ENCODE results near the gene SLC46A2.

SLC46A2 gene

GRCh38 chr9:112838342-112838741 is 52.3 kb downstream of the SLC46A2 start:
- no peak overlapping the region for H3K4me3 ChIP-seq (replicated peaks; ENCODE audit: low read depth, low read length)
- TF ChIP-seq CTCF (IDR thresholded peaks at IDR 0.05; ENCODE audit: low read length, missing control alignments) = no peak
- no peak for DNase-seq (ENCODE audit: low read depth)

GRCh38 chr9:112836394-112836793 is 54.3 kb downstream of the SLC46A2 start:
- H3K4me3 ChIP-seq (replicated peaks; ENCODE audit: low read depth, low read length) = no peak overlapping the region
- no peak for DNase-seq (ENCODE audit: low read depth)
- no peak for TF ChIP-seq CTCF (IDR thresholded peaks at IDR 0.05; ENCODE audit: low read length, missing control alignments)

DNA sequence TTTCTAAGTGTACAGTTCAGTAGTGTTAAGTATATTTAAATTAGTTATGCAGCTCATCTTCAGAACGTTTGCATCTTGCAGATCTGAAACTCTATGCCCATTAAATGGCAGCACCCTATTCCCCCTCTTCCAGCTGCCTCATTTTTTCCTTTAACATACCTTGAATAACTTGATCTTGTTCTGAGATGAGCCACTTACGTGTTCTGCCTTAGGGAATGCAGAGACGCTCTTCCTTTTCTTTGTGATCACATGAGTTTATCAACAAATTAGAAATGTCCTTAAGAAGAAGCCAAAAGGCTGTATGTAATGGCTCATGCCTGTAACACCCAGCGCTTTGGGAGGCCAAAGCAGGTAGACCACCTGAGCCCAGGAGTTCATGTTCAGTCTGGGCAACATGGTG is 57.6 kb downstream of the SLC46A2 start:
- no peak for DNase-seq (ENCODE audit: low read depth)
- no peak for TF ChIP-seq CTCF (IDR thresholded peaks at IDR 0.05; ENCODE audit: low read length, missing control alignments)
- no peak overlapping the region for H3K4me3 ChIP-seq (replicated peaks; ENCODE audit: low read depth, low read length)

DNA sequence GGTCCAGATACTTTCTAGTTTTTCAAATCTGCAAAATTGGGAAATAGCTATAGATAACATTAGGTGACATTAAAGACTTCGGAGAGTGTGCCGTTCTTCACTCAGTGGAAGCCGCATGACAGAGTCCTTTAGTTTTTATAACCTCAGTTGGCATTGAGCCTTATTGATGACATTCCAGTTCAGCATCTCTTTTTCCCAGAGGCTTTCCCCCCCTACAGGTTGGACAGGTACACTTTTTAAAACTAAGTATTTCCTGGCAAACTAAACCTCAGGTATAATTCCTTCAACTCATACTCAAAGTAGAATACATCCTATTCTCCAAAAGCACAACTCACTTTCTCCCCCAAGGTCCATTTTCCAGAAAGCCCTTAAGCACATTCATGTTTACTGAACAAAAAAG is 58.7 kb downstream of the SLC46A2 start:
- no peak overlapping the region for H3K4me3 ChIP-seq (replicated peaks; ENCODE audit: low read depth, low read length)
- DNase-seq (ENCODE audit: low read depth) = no peak
- no peak for TF ChIP-seq CTCF (IDR thresholded peaks at IDR 0.05; ENCODE audit: low read length, missing control alignments)

DNA sequence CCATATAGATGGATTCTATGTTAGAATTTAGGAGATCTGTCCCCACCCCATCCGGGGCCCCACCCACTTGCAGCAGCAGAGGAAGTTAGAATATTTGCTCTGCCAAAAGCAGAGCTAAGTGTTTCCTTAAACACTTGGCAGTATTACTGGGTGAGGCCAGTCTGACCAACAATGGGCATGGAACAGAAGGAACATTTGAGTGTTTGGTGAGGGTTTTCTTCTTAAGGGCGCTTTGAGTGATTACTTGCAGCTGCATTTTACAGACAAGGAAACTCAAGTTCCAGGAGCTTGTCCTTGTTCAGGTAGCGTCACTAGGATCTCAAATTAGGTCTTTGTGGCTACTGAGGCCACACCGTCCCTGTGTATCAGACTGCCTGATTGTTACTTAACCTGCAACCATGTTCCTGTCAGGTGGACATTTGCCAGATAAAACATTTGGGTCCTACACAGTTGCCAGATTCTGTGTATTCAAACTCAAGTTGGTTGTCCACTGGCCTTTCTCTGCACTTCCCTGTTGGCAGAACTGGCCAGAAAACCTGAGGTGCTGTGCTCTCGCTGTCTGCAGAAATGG is 59.3 kb downstream of the SLC46A2 start:
- H3K4me3 ChIP-seq (replicated peaks; ENCODE audit: low read depth, low read length) = no peak overlapping the region
- TF ChIP-seq CTCF (IDR thresholded peaks at IDR 0.05; ENCODE audit: low read length, missing control alignments) = no peak
- peak; percentile 35 for DNase-seq (ENCODE audit: low read depth)
